Transverse colon (tissue), 4 donors: ENCODE results near the gene ROPN1L.

Source experiments
- CTCF ChIP-seq, 5 experiments: fragments of 200-600 bp in 3 of 5; fragments of 450-650 bp in 2 of 5; sonication (generic) in 3 of 5; IDR thresholded peaks; 1 replicate in 2 of 5; 2 replicates in 3 of 5; pipeline ENCODE4 v1.5.1; 2016 to 2017; ENCODE audit warnings: antibody characterized with exemption in 5 of 5, inconsistent platforms in 3 of 5, mild to moderate bottlenecking in 2 of 5, moderate library complexity in 1 of 5
- EP300 ChIP-seq: sonication (generic); formaldehyde crosslinking; IDR thresholded peaks from one replicate; pipeline ENCODE4 v1.6.1; 2017; ENCODE audit warnings: antibody characterized with exemption, low read depth
- POLR2A ChIP-seq: fragments of 450-650 bp; IDR thresholded peaks from one replicate; pipeline ENCODE4 v1.6.1; 2016; ENCODE audit warnings: antibody characterized with exemption, mild to moderate bottlenecking, moderate library complexity
- POLR2AphosphoS5 ChIP-seq, 3 donors: sonication (generic); formaldehyde crosslinking; IDR thresholded peaks; one replicate each; pipeline ENCODE4 v1.6.1; 2016; ENCODE audit warnings: antibody characterized with exemption in 3 of 3

GRCh38 chr5:10421896-10422691 is 19.6 kb upstream of the ROPN1L start:
- TF ChIP-seq CTCF (IDR thresholded peaks at IDR 0.05), result no peak
- TF ChIP-seq POLR2A, result no peak
- no peak for TF ChIP-seq EP300
- no peak for TF ChIP-seq POLR2AphosphoS5 (IDR thresholded peaks at IDR 0.05)
